T-helper 2 cell treated with Interferon-gamma antibody and Interleukin-4, amounts not matched to agents 100 ng/mL and 5 ng/mL, for 36 hours (primary cell): Measurements from ENCODE around the gene TCERG1L. TPM values are rescaled to one million over a fixed set of nuclear protein-coding genes. Genes with fewer than 3 reads are reported as not detected.
"Not testable (repeated sequence)": the region's sequence is repeated elsewhere in the genome, so short reads cannot be mapped to it uniquely, and the experiment has no call there.

Source experiments
- intact Hi-C: fragments of 100-400 bp; cut with micrococcal nuclease; formaldehyde crosslinking; loops from one replicate; pipeline ENCODE4 v1.15.1; 2023
- total RNA-seq: library from RNA; stranded (reverse); gene quantifications from 2 replicates; pipeline ENCODE4 v1.2.3, GENCODE V29; 2022

TCERG1L gene
- total RNA-seq, 1 donor from 2014 or later, result not detected

GRCh38 chr10:131089150-131089549 lies 222.4 kb downstream of the TCERG1L start:
- intact Hi-C loops, result no loop called here

DNA sequence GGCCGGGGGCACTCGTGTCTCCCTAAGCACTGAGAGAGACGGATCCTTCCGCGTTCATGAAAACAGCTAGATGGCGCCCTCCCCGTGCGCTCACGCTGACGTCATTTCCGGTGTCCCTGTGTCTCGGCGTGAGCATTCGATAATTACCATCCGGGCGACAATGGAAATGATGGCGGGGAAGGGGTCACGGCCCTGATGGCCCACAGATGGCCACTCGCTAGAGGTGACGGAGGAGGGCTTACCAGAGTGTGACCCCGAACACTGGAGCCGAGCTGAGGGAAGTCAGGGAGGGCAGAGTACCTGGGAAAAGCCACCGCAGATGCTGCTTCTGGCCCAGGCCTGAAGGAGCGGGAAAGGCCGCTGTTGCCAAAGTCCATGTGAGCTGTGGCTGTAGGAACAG lies 222.9 kb downstream of the TCERG1L start:
- intact Hi-C loops, result no loop called here

DNA sequence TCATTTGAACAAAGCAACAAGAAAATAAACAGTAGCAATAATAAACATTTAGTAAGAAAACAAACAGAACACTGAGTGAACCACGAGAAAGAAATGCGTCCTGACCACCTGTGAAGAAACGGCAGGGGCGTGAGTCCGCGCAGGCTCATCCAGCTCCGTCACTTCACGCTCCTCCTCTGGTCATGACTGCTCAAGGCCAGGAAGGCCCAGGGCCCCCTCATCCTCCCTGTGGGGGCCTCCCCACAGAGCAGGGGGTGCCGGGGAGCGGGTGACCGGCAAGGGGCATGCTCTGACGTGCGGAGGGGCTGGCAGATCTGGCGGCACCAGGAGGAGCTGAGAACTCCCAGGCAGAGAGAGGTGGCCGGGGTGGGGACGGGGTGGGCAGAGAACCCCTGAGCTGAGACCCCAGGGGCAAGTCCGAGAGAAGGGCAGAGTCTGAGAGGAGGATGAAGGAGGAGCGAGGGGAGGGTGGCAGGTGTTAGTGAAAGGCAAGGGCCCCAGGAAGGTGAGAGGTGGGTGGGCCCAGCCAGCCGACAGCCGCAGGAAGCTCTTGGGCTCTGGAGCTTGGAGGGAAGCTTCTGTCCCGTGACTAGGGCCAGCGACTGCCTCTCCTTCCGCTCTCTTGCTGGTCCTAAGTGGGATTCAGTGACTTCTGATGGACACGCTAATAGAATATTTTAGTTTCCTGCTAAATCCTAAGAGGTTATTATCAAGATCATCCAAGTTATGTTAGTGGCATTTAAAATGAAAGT lies 223.9 kb downstream of the TCERG1L start:
- intact Hi-C loops, result no loop called here

DNA sequence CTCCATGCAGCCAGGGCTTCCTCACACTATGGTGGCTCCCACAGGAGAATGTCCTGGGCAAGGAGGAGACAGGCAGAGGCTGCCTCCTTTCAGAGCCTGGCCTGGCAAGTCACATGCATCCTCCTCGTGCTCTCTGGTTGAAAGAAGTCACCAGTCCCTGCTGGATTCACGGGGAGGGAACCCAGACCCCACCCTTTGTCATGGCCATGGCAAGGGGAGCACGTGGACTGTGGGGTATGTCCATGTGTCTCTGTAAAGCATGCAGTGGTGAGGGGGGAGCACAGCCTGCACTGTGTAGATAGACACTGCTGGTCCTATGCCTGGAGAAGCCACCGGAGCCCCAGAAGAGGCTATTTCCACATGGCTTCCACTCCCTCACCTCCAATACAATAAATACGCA lies 225.0 kb downstream of the TCERG1L start:
- intact Hi-C loops, result no loop called here

- intact Hi-C loops, result no loop called here
These were observed 225.4 kb downstream of the TCERG1L start for GRCh38 chr10:131086094-131086493.

DNA sequence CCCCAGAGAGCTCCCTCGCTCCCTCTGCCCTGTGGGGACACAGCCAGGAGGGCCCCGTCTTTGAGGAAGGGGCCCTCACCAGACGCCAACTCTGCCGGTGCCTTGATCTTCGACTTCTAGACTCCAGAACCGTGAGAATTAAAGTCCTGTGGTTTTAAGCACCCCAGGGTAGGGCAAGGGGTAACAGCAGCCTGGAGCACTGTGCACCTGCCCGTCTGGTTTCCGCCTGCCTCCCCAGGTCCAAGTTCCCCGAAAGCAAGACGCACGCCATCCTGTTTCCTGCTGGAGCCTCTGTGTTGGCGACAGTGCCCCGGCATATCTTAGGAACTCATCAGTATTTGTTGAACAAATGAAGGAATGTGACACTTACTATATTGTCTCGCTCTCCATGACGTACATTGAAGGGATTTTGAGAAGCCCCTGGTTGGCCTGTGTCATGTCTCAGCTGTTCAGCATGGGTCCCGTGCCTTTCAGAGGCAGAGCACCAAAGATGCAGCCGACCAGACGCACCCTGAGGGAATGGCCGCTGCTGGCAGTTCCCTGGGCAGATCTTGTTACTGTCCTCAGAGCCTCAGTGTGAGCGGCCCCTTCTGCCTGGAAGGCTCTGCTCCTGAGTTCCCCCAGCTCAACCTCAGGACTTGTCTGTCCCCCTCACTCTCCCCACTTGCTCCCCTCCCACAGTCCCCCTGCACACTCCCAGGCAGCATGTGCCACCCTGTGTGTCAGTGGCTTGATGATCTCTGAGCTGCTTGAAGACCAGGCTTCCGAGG lies 226.2 kb downstream of the TCERG1L start:
- intact Hi-C loops, result no loop called here

DNA sequence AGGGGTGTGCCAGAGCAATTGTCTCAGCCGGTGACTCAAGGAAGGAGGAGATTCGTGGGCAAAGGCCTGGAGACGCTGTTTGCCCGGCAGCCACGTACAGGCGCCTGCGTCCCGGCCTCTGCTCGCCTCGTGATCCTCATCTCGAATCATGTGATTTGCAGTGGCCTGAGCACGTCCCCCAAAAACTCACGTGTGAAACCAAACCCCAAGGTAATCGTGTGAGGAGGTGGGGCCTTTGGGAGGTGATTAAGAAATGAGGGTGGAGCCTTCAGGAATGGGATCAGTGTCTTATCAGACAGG lies 226.8 kb downstream of the TCERG1L start:
- intact Hi-C loops, result no loop called here

GRCh38 chr10:131083915-131084790 lies 227.4 kb downstream of the TCERG1L start:
- intact Hi-C loops, result no loop called here

DNA sequence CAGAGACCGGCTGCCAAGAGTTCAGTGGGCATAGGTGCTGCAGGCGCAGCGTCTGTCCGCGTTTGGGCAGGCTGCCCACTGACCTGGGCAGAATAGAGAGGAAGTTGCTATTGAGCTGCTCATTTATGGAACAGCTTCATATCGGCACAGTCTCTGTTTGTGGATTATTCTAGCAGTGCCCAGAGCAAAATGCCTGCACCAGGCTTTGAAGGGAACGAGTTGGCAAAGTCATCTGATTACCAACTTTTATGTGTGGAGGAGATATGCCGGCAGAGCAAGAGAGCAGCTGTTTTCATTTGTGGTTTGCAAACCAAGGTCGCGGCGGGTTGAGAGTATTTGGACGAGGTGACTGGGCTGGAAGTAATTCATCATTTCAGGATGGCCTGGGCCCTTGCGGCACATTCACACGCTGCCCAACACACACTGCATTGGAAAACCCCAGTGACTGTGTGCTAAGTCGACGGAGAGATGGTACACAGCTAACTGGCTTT lies 228.5 kb downstream of the TCERG1L start:
- intact Hi-C loops, result no loop called here

DNA sequence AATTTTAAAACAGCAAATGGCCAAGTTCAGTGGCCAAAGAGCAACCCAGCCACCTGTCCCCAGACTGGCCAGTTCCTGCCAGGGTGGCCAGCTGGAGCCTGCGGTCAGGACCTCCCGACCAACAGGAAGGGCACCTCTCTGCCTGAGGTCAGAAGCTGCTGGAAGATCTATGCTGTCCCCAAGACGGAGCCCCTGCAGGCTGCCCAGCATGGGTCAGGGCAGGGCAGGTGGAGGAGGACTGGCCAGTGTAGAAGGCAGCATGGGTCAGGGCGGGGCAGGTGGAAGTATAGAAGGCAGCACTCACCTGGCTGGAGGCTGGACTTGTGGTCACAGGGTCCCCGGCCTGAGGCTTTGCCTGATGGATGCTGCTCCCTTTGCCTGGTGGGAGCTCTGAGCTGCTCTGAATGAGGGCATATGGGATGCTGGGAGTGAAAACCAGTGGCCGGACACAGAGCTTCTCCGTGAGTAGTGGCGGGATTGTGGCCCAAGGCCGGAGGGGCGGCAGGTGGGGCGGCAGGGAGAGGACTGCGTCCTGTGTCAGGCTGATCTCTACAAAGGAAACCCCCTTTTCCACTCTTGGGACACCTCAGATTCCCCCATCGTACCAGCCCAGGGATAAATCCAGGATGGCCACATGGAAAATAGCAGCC lies 229.2 kb downstream of the TCERG1L start:
- intact Hi-C loops, result no loop called here

- intact Hi-C loops, result no loop called here
These were observed 229.7 kb downstream of the TCERG1L start for GRCh38 chr10:131081786-131082185.

GRCh38 chr10:131081376-131081775 lies 230.1 kb downstream of the TCERG1L start:
- intact Hi-C loops, result no loop called here

GRCh38 chr10:131080571-131080970 lies 230.9 kb downstream of the TCERG1L start:
- intact Hi-C loops, result no loop called here

DNA sequence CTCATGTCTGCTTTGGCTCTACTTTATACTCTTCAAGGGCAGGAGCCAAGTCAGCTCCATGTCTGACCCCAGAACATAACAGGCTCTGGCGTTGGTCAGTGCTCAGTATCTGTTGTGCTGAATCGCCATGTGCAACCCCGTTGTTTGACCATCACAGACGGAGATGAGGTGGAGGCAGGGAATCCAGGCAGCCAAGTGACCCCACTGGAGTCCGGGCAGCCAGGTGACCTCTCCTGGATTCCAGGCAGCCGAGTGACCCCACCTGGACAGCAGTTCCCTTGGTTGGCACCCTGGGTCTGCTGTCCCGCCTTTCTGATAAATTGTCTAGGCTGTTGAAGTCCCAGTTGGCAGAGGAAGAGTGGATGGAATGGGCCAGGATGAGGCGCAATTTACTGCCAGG lies 232.2 kb downstream of the TCERG1L start:
- intact Hi-C loops, result no loop called here

DNA sequence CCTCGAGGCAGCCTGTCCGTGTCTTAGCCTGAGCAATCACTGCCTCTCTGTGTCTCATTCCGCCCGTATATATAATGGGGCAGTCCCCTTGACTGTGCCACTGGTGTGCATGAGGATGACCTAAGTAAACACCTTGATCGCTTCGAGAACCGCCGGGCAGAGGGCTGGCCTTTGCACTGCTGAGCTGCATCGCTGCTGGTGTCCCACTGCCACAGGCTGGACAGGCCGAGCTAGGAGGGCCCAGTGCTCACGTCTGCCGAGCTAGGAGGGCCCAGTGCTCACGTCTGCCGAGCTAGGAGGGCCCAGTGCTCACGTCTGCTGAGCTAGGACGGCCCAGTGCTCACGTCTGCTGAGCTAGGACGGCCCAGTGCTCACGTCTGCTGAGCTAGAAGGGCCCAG lies 232.6 kb downstream of the TCERG1L start:
- intact Hi-C loops, result not testable (repeated sequence)

DNA sequence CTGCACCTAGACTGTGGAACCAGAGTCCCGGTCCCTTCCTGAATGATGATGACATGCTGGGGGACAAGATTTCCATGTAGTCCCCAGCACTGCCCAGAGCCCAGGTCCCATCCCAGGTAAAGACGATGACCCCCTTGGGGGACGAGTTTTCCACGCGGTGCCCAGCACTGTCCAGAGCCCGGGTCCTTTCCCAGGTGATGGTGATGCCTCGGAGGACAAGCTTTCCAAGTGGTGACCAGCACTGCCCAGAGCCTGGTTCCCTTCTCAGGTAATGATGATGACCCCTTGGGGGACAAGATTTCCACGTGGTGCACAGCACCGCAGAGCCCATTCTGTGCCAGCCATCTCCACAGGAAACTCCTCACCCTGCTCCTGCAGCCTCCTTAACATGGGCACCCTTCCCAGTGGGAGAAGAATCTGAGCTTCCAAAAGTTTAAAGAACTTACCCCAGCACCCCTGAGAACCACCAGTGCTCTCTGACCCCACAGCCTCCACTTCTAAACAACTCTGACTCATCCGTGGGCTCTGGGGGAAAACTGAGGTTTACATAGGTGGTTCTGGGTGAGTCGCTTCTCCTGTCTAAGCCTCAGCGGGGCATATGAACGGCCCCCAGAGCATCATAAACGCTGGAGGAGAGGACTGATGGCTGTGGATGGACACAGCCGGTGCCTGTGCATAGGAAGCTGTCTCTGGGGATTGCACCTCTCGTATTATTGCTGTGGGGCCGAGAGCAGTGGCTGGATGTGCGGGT lies 233.2 kb downstream of the TCERG1L start:
- intact Hi-C loops, result no loop called here

DNA sequence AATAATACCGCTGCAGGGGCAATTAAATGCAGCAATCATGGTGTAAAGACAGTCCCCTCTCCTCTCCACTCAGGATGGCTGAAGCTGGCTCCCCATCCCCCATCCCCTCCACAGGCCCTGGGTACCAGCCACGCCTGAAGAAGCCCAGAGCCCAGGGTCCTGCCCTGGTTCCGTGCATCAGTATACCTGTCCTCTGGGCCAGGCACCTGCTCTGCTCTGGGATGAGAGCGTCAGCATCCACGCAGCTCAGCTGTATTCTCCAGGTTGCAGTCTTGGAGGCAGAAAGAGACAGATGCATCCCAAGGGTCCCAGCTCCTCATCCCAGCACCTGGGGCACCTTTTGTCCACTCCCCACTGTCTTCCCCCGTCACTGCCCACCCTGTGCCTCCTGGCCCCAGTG lies 233.8 kb downstream of the TCERG1L start:
- intact Hi-C loops, result no loop called here

DNA sequence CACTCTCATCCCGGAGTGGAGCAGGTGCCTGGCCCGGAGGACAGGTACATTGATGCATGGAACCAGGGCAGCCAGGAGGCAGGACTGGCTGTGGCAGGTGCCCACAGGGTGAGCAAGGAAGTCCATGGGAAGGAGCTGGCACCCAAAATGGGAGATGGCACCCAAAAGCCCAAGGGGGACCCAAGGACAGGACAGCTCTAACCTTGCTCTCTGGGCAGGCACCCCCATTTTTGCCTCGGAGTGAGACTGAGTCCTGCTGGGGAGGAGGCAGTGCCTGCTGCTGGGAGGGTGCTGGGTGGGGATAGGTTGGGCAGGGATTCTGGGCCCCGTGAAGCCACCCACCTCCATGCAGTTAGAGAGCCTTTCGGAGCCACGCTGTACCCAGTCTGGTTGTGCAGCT lies 234.5 kb downstream of the TCERG1L start:
- intact Hi-C loops, result no loop called here

DNA sequence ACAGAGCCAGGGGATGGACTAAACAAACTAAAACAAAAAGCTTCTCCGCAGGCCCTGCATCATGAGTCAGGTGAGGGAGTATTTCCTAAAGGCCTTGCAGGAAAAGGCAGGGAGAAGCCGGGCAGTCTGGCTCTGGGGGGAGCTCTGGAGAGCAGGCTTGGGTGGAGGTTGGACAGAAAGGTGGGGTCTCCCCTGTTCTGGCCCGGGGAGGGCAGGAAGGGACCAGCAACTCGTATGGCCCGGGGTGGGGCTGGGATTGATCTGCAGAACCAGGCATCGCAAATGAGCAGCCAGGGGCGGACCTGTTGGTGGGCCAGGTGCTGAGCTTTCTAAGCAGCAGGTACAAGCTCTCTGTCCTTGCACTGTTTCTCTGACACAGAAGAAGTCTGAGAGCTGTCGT lies 235.2 kb downstream of the TCERG1L start:
- intact Hi-C loops, result no loop called here

- intact Hi-C loops, result no loop called here
These were observed 236.2 kb downstream of the TCERG1L start for GRCh38 chr10:131075218-131075770.
